Measurements from ENCODE around the gene HELZ.
"Not testable (repeated sequence)": the region's sequence is repeated elsewhere in the genome, so short reads cannot be mapped to it uniquely, and the experiment has no call there.

The HELZ gene

GRCh38 chr17:67262435-67263117 lies 17.6 kb upstream of the HELZ start:
- no peak for DNase-seq

DNA sequence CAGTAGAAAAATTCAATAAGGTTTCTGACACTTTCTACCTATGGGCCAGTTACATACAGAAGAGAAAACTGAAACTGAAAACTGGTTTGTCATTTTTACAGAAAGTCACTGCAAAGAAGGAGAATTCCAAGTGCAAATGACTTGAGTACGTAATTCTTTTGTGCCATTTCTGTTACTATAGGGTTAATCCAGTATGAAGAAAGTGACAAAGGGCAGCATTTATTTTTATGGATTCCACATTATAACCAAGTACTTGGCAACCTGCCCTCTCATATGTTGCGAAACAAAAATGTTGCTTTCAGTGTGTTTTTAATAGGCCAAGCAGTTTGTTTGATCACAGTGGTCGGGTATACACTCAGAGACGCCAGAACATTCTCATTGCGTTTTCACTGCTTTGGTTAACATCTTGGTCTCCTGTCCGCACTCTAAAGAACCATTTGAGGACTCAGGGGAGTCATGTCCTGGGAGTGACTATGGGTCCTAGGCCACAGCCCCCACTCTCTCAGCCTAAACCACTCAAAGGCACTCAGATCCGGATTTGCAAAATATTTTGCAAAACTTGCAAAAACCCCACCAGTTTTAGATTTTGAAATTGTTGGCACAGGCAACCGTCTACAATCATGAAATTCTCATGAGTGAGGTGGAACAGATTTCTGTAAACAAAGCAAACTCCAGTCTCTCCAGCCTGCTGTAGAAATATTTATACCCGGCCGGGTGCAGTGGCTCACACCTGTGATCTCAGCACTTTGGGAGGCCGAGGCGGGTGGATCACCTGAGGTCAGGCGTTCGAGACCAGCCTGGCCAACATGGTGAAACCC lies 15.4 kb upstream of the HELZ start:
- no peak for DNase-seq

DNA sequence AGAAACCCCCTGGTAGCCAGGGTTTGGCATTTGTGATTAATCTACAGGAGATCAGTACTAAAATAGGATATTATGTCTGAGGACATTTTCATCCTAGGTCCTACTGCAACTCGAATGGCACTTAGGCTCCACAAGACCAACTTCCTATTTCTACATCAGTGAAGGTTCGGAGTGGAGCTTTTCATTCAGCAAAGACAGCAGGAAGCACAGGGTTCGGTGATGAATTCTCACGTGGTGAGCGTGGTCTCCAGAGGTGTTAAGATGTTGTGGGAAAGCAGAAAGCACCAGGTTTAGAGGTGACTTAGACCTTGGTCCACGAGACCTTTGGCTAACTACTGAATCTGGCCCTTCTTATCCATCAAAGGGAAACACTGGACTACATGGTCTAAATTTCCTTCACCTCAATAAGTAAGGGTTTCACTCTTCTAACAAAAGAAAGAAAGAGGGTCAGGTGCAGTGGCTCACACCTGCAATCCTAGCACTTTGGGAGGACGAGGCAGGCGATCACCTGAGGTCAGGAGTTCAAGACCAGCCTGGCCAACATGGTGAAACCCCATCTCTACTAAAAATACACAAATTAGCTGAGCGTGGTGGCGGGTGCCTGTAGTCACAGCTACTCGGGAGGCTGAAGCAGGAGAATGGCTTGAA lies 13.9 kb upstream of the HELZ start:
- DNase-seq: no peak

DNA sequence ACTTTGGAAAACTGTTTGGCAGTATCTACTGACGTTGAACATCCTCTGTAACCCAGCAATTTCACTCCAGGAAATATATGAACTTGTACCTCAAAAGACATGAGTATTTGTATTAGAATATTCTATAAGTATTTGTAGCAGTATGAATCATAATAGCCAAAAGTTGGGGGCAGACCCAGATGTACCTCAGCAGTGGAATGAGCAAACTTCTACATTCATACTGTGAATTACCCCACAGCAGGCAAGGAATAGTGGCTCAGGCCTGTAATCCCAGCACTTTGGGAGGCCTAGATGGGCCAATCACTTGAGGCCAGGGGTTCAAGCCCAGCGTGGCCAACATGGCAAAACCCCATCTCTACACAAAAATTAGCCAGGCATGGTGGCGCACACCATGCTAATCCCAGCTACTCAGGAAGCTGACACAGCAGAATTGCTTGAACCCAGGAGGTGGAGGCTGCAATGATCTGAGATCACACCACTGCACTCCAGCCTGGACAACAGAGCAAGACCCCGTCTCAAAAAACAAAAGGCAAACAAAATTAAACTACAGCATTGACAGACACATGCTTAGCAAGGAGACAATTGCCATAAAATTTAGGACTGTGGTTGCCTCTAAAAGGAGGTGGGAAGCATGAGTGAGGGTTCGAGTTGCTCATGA lies 11.2 kb upstream of the HELZ start:
- DNase-seq: no peak

GRCh38 chr17:67253384-67253783 lies 8.4 kb upstream of the HELZ start:
- no peak for DNase-seq

GRCh38 chr17:67251586-67251985 lies 6.6 kb upstream of the HELZ start:
- DNase-seq: not testable (repeated sequence)

GRCh38 chr17:67248291-67248690 lies 3.3 kb upstream of the HELZ start:
- no peak for DNase-seq

DNA sequence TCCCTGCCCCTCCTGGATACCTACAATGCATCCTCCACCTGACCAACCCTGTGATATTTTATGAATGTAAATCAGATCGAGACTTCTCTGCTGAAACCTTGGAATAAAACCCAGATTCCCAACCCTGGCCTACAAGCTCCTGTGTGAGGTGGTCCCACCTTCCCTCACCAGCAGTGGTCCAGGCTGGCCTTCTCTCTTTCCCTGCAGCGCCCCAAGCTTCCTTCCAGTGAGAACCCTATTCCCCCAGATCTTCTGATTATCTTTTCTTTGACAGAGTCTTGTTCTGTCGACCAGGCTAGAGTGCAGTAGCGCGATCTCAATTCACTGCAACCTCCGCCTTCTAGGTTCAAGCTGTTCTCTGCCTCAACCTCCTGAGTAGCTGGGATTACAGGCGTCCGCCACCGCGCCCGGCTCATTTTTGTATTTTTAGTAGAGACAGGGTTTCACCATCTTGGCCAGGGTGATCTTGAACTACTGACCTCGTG lies 2.5 kb upstream of the HELZ start:
- no peak for DNase-seq

GRCh38 chr17:67246653-67247415 lies 1.8 kb upstream of the HELZ start:
- DNase-seq: no peak

DNA sequence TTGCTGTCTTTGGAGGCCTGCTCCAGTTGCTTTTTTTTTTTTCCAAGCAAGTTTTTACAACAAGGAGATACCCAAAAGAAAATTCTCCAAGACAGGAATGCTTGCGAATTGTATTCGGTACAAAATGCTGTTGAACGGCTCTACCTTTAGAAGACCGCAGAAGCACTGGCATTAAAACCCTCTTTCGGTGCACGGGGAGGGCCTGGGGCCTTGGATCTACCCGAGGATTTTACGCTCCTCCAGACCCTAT lies 1.3 kb upstream of the HELZ start:
- DNase-seq: no peak

- DNase-seq: no peak
Observed at GRCh38 chr17:67245694-67246402, 852 bp upstream of the HELZ start.

DNA sequence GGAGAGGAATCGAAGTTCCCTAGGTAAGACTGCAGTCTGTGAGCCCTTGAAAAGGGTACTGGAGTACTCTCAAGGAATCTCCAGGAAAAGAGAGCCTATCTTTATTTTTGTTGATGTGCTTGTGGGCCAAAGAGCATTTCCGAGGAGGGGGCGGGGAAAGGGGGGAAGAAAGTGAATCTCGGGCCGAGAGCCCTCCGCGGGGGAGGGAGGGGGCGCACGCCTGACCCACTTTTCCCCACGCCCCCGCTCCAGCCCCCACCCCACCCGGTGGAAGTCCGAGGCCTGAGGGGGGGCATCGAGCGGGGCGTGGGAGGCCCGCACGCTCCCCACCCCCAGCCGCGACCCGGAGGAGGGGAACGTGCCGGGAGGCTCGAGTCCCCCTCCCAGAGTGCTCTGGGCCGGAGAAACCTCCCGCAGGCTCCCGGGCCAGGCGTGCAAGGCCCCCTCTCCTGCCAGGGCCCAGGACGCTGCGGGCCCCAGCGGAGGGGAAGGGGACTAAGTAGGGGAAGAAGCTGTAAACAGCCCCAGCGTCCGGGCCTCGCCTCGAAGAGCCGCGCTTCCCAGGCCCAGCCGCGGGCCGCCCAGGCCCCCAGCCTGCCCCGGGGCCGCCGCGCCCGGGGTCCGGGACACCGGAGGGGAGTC lies 444 bp downstream of the HELZ start:
- DNase-seq: no peak

GRCh38 chr17:67243284-67243683 lies 1.7 kb downstream of the HELZ start:
- no peak for DNase-seq

- no peak for DNase-seq
Observed at GRCh38 chr17:67241719-67242341, 3.2 kb downstream of the HELZ start.

DNA sequence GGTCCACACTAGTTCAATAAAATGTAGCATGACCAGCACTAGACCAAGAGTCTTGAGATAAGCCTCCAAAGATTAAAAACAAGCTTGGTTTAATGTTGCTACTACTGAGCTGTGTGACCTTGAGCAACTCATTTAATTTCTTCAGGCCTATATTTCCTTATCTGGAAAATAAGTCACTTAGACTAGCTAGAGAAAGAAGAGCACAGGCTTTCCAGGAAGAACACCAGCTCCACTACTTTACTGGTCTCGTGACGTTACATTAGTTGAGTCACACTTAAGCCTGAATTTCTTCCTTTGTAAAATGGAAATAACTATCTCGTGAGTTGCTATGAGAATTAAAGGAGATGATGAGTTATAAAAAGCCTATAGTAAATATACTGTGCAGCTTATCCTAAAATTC lies 5.4 kb downstream of the HELZ start:
- DNase-seq: no peak

GRCh38 chr17:67238991-67239390 lies 6.0 kb downstream of the HELZ start:
- no peak for DNase-seq

DNA sequence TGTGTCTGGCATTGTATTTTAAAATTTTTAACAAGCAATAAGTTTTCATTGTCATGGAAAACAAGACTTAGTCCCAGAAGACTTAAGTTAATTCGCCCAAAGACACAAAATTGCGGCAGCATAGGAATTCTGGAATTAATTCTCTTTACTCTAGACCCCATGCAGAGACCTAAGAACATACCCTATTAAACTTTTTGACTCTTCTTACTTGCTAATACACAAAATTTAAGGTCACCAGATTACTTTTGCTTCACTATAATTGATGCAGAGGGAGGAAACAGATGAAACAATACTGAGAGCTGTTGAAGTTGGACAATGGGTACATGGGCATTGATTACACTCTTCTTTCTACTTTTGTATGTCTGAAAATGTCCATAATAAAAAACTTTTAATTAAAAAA lies 12.6 kb downstream of the HELZ start:
- no peak for DNase-seq

DNA sequence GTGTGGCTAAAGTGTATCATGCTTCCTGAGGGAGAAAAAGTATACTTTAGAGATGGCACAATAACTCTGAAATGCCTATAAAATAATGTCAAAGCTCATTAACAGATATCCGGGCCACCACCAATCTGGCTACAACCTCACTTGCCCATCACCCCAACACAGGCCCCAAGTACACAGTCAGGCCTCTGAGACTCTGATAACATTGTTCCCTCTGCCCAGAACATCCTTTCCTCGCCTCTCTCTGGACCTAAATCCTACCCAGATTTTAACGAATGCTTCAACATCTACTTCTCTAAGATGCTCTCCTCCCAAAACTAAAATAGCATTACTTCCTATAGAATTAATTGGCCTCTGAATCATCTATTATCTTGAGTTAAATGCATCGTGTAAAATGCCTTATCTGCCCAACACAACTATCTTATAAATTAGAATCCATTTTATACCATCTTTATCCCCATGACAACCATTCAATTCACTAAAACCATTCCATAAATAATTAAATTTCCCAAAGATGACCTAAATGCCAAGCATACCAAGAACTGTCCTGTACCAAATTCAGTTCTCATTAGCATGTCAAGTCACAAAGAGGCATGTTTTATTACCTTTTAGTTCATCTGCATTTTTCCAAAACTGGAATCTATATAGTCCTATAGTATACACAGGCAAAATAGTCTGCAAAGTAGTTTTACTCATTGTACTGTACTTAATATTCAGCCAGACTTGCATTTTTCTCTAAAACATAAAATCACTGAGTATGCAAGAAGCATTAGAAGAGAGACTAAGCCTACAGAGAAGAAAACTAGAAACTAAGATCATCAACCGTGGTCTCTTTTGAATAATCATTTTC lies 15.7 kb downstream of the HELZ start:
- no peak for DNase-seq

DNA sequence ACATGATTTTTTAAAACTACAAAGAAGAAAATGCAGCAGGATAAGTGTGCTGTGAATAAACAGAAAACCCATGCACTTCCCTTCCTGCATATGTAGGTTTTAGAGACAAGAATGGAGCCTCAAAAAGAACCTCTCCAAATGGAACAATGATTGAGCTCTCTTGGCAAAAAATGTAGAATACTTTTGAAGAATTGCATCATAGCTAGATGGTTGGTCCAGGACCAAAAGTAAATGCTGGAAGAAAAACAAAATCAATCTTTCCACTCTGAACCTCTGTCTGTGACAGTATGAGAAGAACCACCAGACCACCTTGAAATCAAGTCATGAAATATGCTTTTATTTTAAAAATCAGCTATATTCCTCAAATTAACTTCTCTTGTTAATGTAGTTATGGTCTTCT lies 17.5 kb downstream of the HELZ start:
- DNase-seq: no peak

DNA sequence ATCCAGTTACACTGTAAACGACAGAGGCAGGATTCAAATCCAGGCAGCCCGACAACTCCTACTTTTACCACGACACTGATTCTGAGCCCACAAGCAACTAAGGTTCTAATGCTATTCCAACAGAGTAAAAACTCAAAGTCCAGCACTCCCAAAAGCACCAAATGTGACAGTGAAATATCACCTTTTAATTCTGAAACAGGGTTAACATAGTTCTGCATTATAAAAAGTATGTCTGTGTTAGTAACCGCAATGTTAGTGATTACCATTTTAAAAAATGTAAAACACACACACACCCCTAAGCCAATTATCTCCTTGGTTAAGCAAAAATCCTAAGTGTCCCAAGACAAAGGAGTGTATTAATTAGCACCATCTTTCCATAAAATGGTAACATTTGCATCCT lies 19.7 kb downstream of the HELZ start:
- DNase-seq: no peak
